ENCODE results near the gene PLA2G2C. TPM values are rescaled to one million over a fixed set of nuclear protein-coding genes. Genes with fewer than 3 reads are reported as not detected.

Gene PLA2G2C
- total and polyA plus RNA-seq, 2 experiments from 2014 or later = not detected

DNA sequence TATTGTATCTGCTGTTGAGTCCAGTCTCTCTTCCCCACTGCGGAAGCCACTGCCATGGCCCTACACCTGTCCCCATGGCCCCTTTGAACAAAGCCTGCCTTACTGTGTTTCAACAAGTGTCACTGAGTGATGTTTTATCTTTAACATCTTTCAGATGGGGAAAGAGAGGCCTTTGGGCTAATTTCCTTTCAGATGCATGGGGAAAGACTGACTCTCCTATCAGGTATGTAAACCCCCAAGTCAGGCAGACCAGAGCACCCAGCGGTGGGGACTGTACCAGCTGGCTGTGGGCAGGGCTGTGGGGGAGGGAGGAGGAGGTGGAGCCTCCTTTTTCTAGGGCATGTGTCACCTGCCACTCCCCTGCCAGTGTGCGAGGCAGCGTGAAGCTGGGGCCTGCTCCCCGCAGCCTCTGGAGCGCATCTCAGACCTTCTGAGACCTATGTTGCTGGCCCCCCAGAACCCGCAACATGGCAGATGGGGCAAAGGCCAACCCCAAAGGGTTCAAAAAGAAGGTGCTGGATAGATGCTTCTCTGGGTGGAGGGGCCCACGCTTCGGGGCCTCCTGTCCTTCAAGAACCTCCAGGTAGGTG, 47.3 kb downstream of the PLA2G2C start, which contains the start of gene PLA2G2F:
PLA2G2F (plus strand) TSS at position 363 of the 590 bp plus-strand sequence; CDS start at position 468, 105 bp downstream.
- no peaks in the 10 kb centered on the region for H3K9me2 ChIP-seq (ENCODE audit: insufficient read depth)
- H4K20me1 ChIP-seq (replicated peaks; ENCODE audit: insufficient read depth) = no peaks in the 10 kb centered on the region
- H2AFZ ChIP-seq = no peak within 1 kb of the TSS
- Mint-ChIP-seq H3K4me3 (no peak within 1 kb of the TSS), H3K27ac (no peak within 1 kb of the TSS), H3K36me3 (ENCODE audit: low read depth) (peaks cover 4% of the 10 kb centered on the region; the same call in 1 of the 3 replicates), H3K27me3 (ENCODE audit: insufficient read depth, low read depth, poor library complexity) (peaks cover 3% of the 10 kb centered on the region), H3K9me3 (peaks cover 7% of the 10 kb centered on the region; the same call in 2 of the 3 replicates), H3K4me1 (no peaks in the 10 kb centered on the region)
- H3K79me2 ChIP-seq (replicated peaks; ENCODE audit: insufficient read depth) = no peaks in the 10 kb centered on the region
- TF ChIP-seq NANOG (IDR thresholded peaks at IDR 0.05; ENCODE audit: borderline replicate concordance) (no peak), EZH2 (IDR thresholded peaks at IDR 0.05; ENCODE audit: low read depth, unreplicated experiment) (no peak), ZNF462 (CRISPR knock-in tag; IDR thresholded peaks at IDR 0.05) (no peak), CREB1 (CRISPR knock-in tag; IDR thresholded peaks at IDR 0.05; ENCODE audit: low read depth) (no peak), POLR2AphosphoS5 (IDR thresholded peaks at IDR 0.05; ENCODE audit: low read depth) (no peak)
- TF ChIP-seq, protein P1, sequence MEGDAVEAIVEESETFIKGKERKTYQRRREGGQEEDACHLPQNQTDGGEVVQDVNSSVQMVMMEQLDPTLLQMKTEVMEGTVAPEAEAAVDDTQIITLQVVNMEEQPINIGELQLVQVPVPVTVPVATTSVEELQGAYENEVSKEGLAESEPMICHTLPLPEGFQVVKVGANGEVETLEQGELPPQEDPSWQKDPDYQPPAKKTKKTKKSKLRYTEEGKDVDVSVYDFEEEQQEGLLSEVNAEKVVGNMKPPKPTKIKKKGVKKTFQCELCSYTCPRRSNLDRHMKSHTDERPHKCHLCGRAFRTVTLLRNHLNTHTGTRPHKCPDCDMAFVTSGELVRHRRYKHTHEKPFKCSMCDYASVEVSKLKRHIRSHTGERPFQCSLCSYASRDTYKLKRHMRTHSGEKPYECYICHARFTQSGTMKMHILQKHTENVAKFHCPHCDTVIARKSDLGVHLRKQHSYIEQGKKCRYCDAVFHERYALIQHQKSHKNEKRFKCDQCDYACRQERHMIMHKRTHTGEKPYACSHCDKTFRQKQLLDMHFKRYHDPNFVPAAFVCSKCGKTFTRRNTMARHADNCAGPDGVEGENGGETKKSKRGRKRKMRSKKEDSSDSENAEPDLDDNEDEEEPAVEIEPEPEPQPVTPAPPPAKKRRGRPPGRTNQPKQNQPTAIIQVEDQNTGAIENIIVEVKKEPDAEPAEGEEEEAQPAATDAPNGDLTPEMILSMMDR (conservative IDR thresholded peaks at IDR 0.05; ENCODE audit: low read depth in 2 of 2) = no peak
- H3F3A ChIP-seq (replicated peaks; ENCODE audit: low read depth) = no peaks in the 10 kb centered on the region
- no peak within 1 kb of the TSS for H3K27ac ChIP-seq (ENCODE audit: low read depth)
- no peaks in the 10 kb centered on the region for H3K4me1 ChIP-seq (ENCODE audit: insufficient read depth)
- H3K4me3 ChIP-seq = no peak within 1 kb of the TSS
- no peaks in the 10 kb centered on the region for H3K36me3 ChIP-seq (ENCODE audit: insufficient read depth)
- DNase-seq (ENCODE audit: low spot score) (no peak), ATAC-seq (no peak)
- no peaks in the 10 kb centered on the region for H3K27me3 ChIP-seq (ENCODE audit: insufficient read depth)
- no peak within 1 kb of the TSS for H3K4me2 ChIP-seq
